IMR-90 (cell line): ENCODE results near the gene KCNT1. TPM values are rescaled to one million over a fixed set of nuclear protein-coding genes. Genes with fewer than 3 reads are reported as not detected.

Experiments used
- ATAC-seq: fragments of 200-7000 bp; cut with Tn5 transposase; 2 replicates; pipeline ENCODE4 v1.9.1; 2020; ENCODE audit warnings: low read depth, mild to moderate bottlenecking, moderate library complexity
- BruUV-seq: library from RNA; stranded (reverse); fragments of 400-500 nt; replicated peaks from 2 replicates; lab custom pipeline; 2021; lab: Mats Ljungman, UMichigan
- CTCF ChIA-PET: fragments of 300-600 bp; formaldehyde crosslinking; extraction: SDS; loops from one replicate; lab custom pipeline; 2021; ENCODE audit warnings: antibody characterized with exemption; lab: Yijun Ruan, JAX
- POLR2A ChIA-PET: fragments of 300-600 bp; sonication (Branson Sonifier 250); formaldehyde crosslinking; loops from one replicate; lab custom pipeline; 2022; ENCODE audit warnings: antibody characterized with exemption; ENCODE audit not compliant: unreplicated experiment; lab: Charles Lee
- DNase-seq: peaks from one replicate; pipeline ENCODE4 v3.0.0; 2013
- H2AFZ ChIP-seq: replicated peaks from 2 replicates; pipeline ENCODE3; 2013; ENCODE audit warnings: low read length, mild to moderate bottlenecking; ENCODE audit not compliant: poor library complexity
- H2AK5ac ChIP-seq: 2 replicates; pipeline ENCODE4 v1.6.1; 2013; ENCODE audit warnings: low read depth, low read length, inconsistent platforms
- H2AK9ac ChIP-seq: replicated peaks from 2 replicates; pipeline ENCODE3; 2013; ENCODE audit warnings: mild to moderate bottlenecking, low read depth, low read length, moderate library complexity; ENCODE audit not compliant: poor library complexity
- H2BK120ac ChIP-seq: 2 replicates; pipeline ENCODE4 v1.6.1; 2013; ENCODE audit warnings: low read depth, low read length, inconsistent platforms
- H2BK15ac ChIP-seq: 3 replicates; pipeline ENCODE4 v1.6.1; 2013; ENCODE audit warnings: low read depth, low read length, inconsistent platforms
- H2BK20ac ChIP-seq: 2 replicates; pipeline ENCODE4 v1.6.1; 2013; ENCODE audit warnings: low read depth, mild to moderate bottlenecking, inconsistent platforms, low read length, moderate library complexity
- H2BK5ac ChIP-seq: 2 replicates; pipeline ENCODE4 v1.6.1; 2013; ENCODE audit warnings: mild to moderate bottlenecking, low read depth, low read length, inconsistent platforms; ENCODE audit not compliant: poor library complexity, severe bottlenecking
- H3K14ac ChIP-seq: replicated peaks from 2 replicates; pipeline ENCODE4 v1.6.1; 2013; ENCODE audit warnings: low read depth, low read length, inconsistent platforms
- H3K18ac ChIP-seq: 2 replicates; pipeline ENCODE4 v1.6.1; 2013; ENCODE audit warnings: low read depth, low read length, control low read depth
- H3K23ac ChIP-seq: 2 replicates; pipeline ENCODE4 v1.6.1; 2013; ENCODE audit warnings: low read depth, low read length, inconsistent platforms
- H3K27ac ChIP-seq: 2 replicates; pipeline ENCODE4 v1.5.1; 2013; ENCODE audit warnings: mild to moderate bottlenecking, control low read depth, low read length; ENCODE audit not compliant: insufficient read depth
- H3K27me3 ChIP-seq: 2 replicates; pipeline ENCODE4 v1.6.1; 2013; ENCODE audit warnings: low read length; ENCODE audit not compliant: control insufficient read depth, insufficient read depth
- H3K36me3 ChIP-seq: 2 replicates; pipeline ENCODE4 v1.6.1; 2013; ENCODE audit warnings: low read length, mixed read lengths; ENCODE audit not compliant: control insufficient read depth, insufficient read depth
- H3K4ac ChIP-seq: 2 replicates; pipeline ENCODE4 v1.6.1; 2013; ENCODE audit warnings: low read depth, low read length, inconsistent platforms
- H3K4me1 ChIP-seq: 2 replicates; pipeline ENCODE4 v1.6.1; 2013; ENCODE audit warnings: low read length, mixed read lengths; ENCODE audit not compliant: control insufficient read depth, insufficient read depth
- H3K4me2 ChIP-seq: 2 replicates; pipeline ENCODE4 v1.6.1; 2013; ENCODE audit warnings: low read depth, mild to moderate bottlenecking, control low read depth, low read length, moderate library complexity
- H3K4me3 ChIP-seq: 2 replicates; pipeline ENCODE4 v1.5.1; 2013; ENCODE audit warnings: low read depth, mild to moderate bottlenecking, control low read depth, low read length, moderate library complexity; ENCODE audit not compliant: insufficient read depth
- H3K56ac ChIP-seq: 2 replicates; pipeline ENCODE4 v1.6.1; 2013; ENCODE audit warnings: low read length, inconsistent platforms; ENCODE audit not compliant: insufficient read depth; ENCODE audit errors: extremely low read depth
- H3K79me1 ChIP-seq, 2 experiments: 2 replicates each; pipeline ENCODE4 v1.6.1; 2013; ENCODE audit warnings: low read length in 2 of 2, inconsistent platforms in 1 of 2, low read depth in 1 of 2
- H3K9ac ChIP-seq: 2 replicates; pipeline ENCODE4 v1.6.1; 2013; ENCODE audit warnings: low read depth, low read length, control low read depth
- H3K9me1 ChIP-seq: 2 replicates; pipeline ENCODE4 v1.6.1; 2013; ENCODE audit warnings: low read length, inconsistent platforms; ENCODE audit not compliant: insufficient read depth
- H3K9me3 ChIP-seq: 2 replicates; pipeline ENCODE4 v1.6.1; 2013; ENCODE audit warnings: low read length; ENCODE audit not compliant: control insufficient read depth, insufficient read depth
- H4K20me1 ChIP-seq: 2 replicates; pipeline ENCODE4 v1.6.1; 2013; ENCODE audit warnings: low read length, inconsistent platforms; ENCODE audit not compliant: insufficient read depth
- H4K5ac ChIP-seq: 2 replicates; pipeline ENCODE4 v1.6.1; 2013; ENCODE audit warnings: mild to moderate bottlenecking, low read depth, low read length, control low read depth
- H4K8ac ChIP-seq, 2 experiments: 2 replicates each; pipeline ENCODE4 v1.6.1; 2013; ENCODE audit warnings: low read depth in 2 of 2, low read length in 2 of 2, control low read depth in 1 of 2, inconsistent platforms in 1 of 2
- H4K91ac ChIP-seq: 2 replicates; pipeline ENCODE4 v1.6.1; 2013; ENCODE audit warnings: low read depth, low read length, inconsistent platforms; ENCODE audit not compliant: insufficient read depth
- BHLHE40 ChIP-seq: fragments of 150-350 bp; IDR thresholded peaks from 2 replicates; pipeline ENCODE4 v1.6.1; 2016; ENCODE audit warnings: mild to moderate bottlenecking, low read depth, low read length
- CEBPB ChIP-seq: IDR thresholded peaks from 2 replicates; pipeline ENCODE4 v1.6.1; 2012; ENCODE audit warnings: low read depth, low read length, improper control_type of control experiment
- CHD1 ChIP-seq: IDR thresholded peaks from 2 replicates; pipeline ENCODE4 v1.6.1; 2012; ENCODE audit warnings: low read depth, low read length, improper control_type of control experiment
- CTCF ChIP-seq: conservative IDR thresholded peaks from 2 replicates; pipeline ENCODE4 v1.5.1; 2012; ENCODE audit warnings: mild to moderate bottlenecking, low read depth, low read length, improper control_type of control experiment
- ELK1 ChIP-seq: fragments of 150-350 bp; IDR thresholded peaks from 2 replicates; pipeline ENCODE4 v1.6.1; 2016; ENCODE audit warnings: low read depth, mild to moderate bottlenecking, low read length, moderate library complexity, borderline replicate concordance
- FOS ChIP-seq: fragments of 150-350 bp; IDR thresholded peaks from 2 replicates; pipeline ENCODE4 v1.6.1; 2016; ENCODE audit warnings: low read depth, low read length
- MAFK ChIP-seq: IDR thresholded peaks from 2 replicates; pipeline ENCODE4 v1.6.1; 2012; ENCODE audit warnings: low read depth, low read length, improper control_type of control experiment
- MAZ ChIP-seq: IDR thresholded peaks from 2 replicates; pipeline ENCODE4 v1.6.1; 2012; ENCODE audit warnings: low read depth, mild to moderate bottlenecking, low read length, improper control_type of control experiment, moderate library complexity, borderline replicate concordance
- MXI1 ChIP-seq: IDR thresholded peaks from 2 replicates; pipeline ENCODE4 v1.6.1; 2012; ENCODE audit warnings: low read depth, mild to moderate bottlenecking, low read length, moderate library complexity, borderline replicate concordance
- NFE2L2 ChIP-seq: fragments of 150-350 bp; IDR thresholded peaks from 2 replicates; pipeline ENCODE4 v1.6.1; 2016; ENCODE audit warnings: low read depth, mild to moderate bottlenecking, low read length
- POLR2A ChIP-seq: IDR thresholded peaks from 2 replicates; pipeline ENCODE4 v1.6.1; 2012; ENCODE audit warnings: mild to moderate bottlenecking, low read depth, low read length
- RAD21 ChIP-seq: IDR thresholded peaks from 2 replicates; pipeline ENCODE4 v1.6.1; 2012; ENCODE audit warnings: low read length, improper control_type of control experiment
- RCOR1 ChIP-seq: IDR thresholded peaks from 2 replicates; pipeline ENCODE4 v1.6.1; 2012; ENCODE audit warnings: mild to moderate bottlenecking, low read length, improper control_type of control experiment; ENCODE audit not compliant: insufficient replicate concordance
- RFX5 ChIP-seq: IDR thresholded peaks from 2 replicates; pipeline ENCODE4 v1.8.0; 2012; ENCODE audit warnings: low read depth, mild to moderate bottlenecking, low read length, moderate library complexity
- SMC3 ChIP-seq: fragments of 150-350 bp; IDR thresholded peaks from 2 replicates; pipeline ENCODE4 v1.6.1; 2016; ENCODE audit warnings: low read depth, mild to moderate bottlenecking, antibody characterized with exemption, low read length, moderate library complexity
- USF2 ChIP-seq: fragments of 150-350 bp; IDR thresholded peaks from 2 replicates; pipeline ENCODE4 v1.6.1; 2017; ENCODE audit warnings: mild to moderate bottlenecking, antibody characterized with exemption, low read length, low read depth
- WGBS, 2 experiments: methylation state at CpG; one replicate each; pipeline versions ENCODE4 v1.1.5 to v1.1.7; 2013; ENCODE audit warnings: missing lambda C conversion rate in 2 of 2; ENCODE audit not compliant: insufficient read length in 1 of 2; ENCODE audit errors: extremely low coverage in 2 of 2; 5-methylcytosine and 5-hydroxymethylcytosine counted together
- dilution Hi-C: fragments of 300-500 bp; cut with HindIII; formaldehyde crosslinking; loops from one replicate; pipeline ENCODE4 v1.14.3; 2018; ENCODE audit warnings: low sequenced_read_pairs; ENCODE audit not compliant: unreplicated experiment
- in situ Hi-C: fragments of 300-500 bp; cut with MboI; formaldehyde crosslinking; loops from 3 replicates; pipeline ENCODE4 v1.14.3; 2019; ENCODE audit warnings: low sequenced_read_pairs, inconsistent platforms, mixed read lengths
- intact Hi-C: fragments of 100-400 bp; cut with micrococcal nuclease; formaldehyde crosslinking; loops from 2 replicates; pipeline ENCODE4 v1.10.0; 2022
- polyA plus RNA-seq, 3 experiments: library from polyadenylated mRNA; depleted of rRNA; stranded (reverse); fragments of >200 nt; gene quantifications; 2 replicates each; pipeline ENCODE4 v1.2.3, GENCODE V29; 2012; ENCODE audit warnings: low replicate concordance in 1 of 3
- total RNA-seq: library from RNA; depleted of rRNA; stranded (reverse); fragments of >200 nt; gene quantifications from 2 replicates; pipeline ENCODE4 v1.2.3, GENCODE V29; 2012

Gene KCNT1
- total and polyA plus RNA-seq, 2 of the 4 experiments (the other 2 are of a cell fraction), result not detected

GRCh38 chr9:135693265-135693664 lies 8.7 kb upstream of the KCNT1 start:
- Histone ChIP-seq H4K20me1 (no peaks in the 10 kb centered on the region), H3K9me1 (peaks cover 4% of the 10 kb centered on the region; the same call in 1 of the 2 replicates), H4K8ac (no peak overlapping the region), H2AK5ac (no peak overlapping the region), H3K4ac (no peak overlapping the region), H4K5ac (no peak overlapping the region), H4K91ac (no peak overlapping the region), H3K79me1 (no peaks in the 10 kb centered on the region), H2AFZ (no peak overlapping the region), H2BK5ac (no peak overlapping the region), H3K18ac (no peak overlapping the region), H2BK15ac (no peak overlapping the region), H2AK9ac (no peak overlapping the region), H3K56ac (no peak overlapping the region), H2BK120ac (no peak overlapping the region), H3K14ac (no peak overlapping the region), H3K9me3 (no peaks in the 10 kb centered on the region), H3K27ac (no peak overlapping the region), H3K4me3 (no peak overlapping the region), H3K27me3 (peaks cover 2% of the 10 kb centered on the region; the same call in 1 of the 2 replicates), H2BK20ac (no peak overlapping the region), H3K23ac (no peak overlapping the region), H3K36me3 (no peaks in the 10 kb centered on the region), H3K4me2 (no peak overlapping the region), H3K4me1 (no peaks in the 10 kb centered on the region), H3K9ac (no peak overlapping the region)
- dilution Hi-C loops, result no loop called here
- 0% methylated on average over 1 of the region's 16 CpGs; no CpG with 5 or more reads in 1 of the 2 experiments for WGBS, 2 experiments
- TF ChIP-seq CTCF, result no peak
- no peak for TF ChIP-seq USF2
- no peak for TF ChIP-seq CEBPB
- TF ChIP-seq NFE2L2, result no peak
- no peak for TF ChIP-seq RFX5
- TF ChIP-seq POLR2A, result no peak
- no peak for TF ChIP-seq SMC3
- no peak for TF ChIP-seq CHD1
- no peak for TF ChIP-seq ELK1
- TF ChIP-seq RCOR1, result no peak
- no peak for TF ChIP-seq BHLHE40
- TF ChIP-seq MAFK, result no peak
- no peak for TF ChIP-seq RAD21
- no peak for TF ChIP-seq MXI1
- no peak for TF ChIP-seq MAZ
- no peak for TF ChIP-seq FOS
- BruUV-seq, result no TSS peak
- CTCF ChIA-PET, result no interaction called here
- in situ Hi-C loops, result no loop called here
- POLR2A ChIA-PET, result no interaction called here
- no peak for DNase-seq
- no peak for ATAC-seq
- intact Hi-C loops, result no loop called here
